HuH-7.5 (cell line): Measurements from ENCODE around the gene RAF1.

ENCODE experiments used
- DNase-seq: peaks from one replicate; pipeline ENCODE4 v3.0.0; 2011; ENCODE audit warnings: low spot score

The RAF1 gene

GRCh38 chr3:12591456-12591855 is 72.5 kb downstream of the RAF1 start:
- DNase-seq = no peak

GRCh38 chr3:12590096-12590495 is 73.8 kb downstream of the RAF1 start:
- no peak for DNase-seq

GRCh38 chr3:12588039-12589009 is 75.6 kb downstream of the RAF1 start:
- DNase-seq = no peak

DNA sequence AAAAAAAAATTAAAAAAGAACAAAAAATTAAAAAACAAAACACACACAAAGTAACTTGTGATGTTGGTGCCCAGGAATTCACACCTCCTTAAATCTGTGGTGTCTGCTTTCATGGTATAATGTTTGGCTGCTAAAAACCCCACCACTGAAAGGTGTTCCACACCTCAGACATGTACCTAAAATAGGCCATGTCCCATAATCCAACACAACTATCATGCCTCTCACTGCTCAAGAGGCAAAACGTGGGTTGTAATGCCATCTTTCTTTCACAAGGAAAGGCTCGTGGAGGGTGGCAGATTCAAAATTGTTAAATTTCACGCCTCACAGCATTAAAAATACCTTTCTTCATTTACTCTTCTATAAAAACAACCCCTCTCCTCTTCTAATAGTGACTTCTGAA is 77.5 kb downstream of the RAF1 start:
- no peak for DNase-seq

GRCh38 chr3:12585970-12586369 is 77.9 kb downstream of the RAF1 start:
- DNase-seq = no peak

GRCh38 chr3:12585181-12585580 is 78.7 kb downstream of the RAF1 start:
- DNase-seq = no peak

- DNase-seq = no peak
Observed at GRCh38 chr3:12584083-12584482, 79.8 kb downstream of the RAF1 start.

DNA sequence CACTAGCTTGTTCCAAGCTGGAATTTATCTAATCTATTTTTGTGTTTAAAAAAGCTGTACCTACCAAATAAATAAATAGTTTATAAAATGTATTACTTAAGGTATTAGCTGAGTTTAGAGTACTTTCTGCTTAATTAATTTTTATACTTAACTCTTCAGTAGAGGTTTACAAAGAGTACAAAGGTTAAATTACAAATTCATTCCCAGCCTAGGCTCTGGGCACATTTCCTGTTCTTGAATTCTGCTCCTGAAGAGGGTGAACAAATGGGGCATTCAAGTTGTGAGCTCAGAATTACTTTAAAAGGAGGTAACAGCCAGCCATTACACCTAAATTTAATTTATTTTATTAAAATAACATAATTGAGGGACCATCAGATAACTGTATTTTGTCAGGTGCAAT is 80.6 kb downstream of the RAF1 start:
- DNase-seq = no peak

DNA sequence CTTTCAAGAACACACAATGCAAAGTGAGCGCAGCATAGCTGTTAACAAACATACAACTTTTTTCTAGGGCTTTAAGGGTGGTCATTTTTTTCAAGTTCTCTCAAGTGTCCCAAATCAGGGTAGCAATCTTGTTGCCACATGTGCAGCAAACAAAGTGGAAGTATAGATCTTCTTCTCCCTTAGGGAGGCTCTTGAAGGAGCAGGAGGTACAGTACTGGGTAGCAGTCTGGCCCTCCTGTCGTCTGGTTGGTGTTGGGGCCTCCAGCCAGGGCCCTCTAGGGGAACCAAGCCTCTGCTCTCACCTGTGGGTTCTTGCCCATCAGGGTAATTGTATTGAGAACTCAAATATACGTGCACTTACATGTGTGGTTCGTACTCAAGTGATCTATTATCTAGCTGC is 81.2 kb downstream of the RAF1 start:
- no peak for DNase-seq

- DNase-seq = no peak
Observed at GRCh38 chr3:12579905-12580304, 84.0 kb downstream of the RAF1 start.

DNA sequence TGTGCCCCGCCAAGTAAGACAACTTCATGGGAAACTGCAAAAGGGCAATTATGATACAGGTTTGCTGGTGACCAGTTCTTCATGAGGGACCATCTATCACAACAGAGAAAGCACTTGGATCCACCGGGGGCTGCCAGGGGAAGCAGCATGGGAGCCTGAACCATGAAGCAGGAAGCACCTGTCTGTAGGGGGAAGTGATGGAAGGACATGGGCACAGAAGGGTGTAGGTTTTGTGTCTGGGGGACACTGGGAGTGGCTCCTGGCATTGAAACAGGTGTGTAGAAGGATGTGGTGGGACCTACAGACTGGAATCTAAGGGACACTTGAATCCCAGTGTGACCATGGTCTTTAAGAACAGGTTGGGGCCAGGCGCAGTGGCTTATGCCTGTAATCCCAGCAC is 84.5 kb downstream of the RAF1 start:
- DNase-seq = no peak

- DNase-seq = no peak
Observed at GRCh38 chr3:12578742-12579141, 85.2 kb downstream of the RAF1 start.

DNA sequence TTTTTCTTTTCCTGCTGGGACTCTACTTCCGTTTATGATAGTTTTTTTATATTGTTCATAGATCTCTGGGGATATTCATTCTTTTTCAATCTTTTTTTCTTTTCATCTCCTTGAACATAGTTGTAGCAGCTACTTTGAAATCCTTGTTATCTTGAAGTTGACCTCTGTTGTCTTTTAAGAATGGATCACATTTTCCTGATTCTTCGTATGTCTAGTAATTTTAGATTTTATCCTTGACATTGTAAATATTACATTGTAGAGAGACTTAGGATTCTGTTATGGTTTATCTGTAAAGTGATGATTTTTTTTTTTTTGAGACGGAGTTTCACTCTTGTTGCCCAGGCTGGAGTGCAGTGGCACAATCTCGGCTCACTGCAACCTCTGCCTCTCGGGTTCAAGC is 86.5 kb downstream of the RAF1 start:
- no peak for DNase-seq

GRCh38 chr3:12574661-12575060 is 89.3 kb downstream of the RAF1 start:
- DNase-seq = no peak

DNA sequence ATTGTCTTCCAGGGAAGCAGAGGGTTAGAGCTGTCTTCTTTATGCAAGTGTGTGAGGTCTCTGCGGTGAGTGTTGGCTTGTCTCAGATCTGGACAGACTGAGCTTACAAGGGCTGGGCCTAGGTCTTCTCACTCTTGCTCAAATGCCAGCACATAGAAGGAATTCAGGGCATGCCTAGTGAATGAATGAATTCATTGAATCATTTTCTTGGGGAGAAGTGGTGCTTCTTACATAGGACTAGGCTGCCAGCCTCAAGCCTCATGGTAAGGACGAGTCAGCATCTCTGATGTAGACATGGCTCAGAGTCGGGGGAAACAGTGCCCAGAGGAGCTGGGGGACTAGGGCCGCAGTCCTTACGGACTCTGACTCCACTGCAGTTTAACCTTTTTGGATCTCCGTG is 89.8 kb downstream of the RAF1 start:
- DNase-seq = no peak

- no peak for DNase-seq
Observed at GRCh38 chr3:12571986-12572385, 91.9 kb downstream of the RAF1 start.

DNA sequence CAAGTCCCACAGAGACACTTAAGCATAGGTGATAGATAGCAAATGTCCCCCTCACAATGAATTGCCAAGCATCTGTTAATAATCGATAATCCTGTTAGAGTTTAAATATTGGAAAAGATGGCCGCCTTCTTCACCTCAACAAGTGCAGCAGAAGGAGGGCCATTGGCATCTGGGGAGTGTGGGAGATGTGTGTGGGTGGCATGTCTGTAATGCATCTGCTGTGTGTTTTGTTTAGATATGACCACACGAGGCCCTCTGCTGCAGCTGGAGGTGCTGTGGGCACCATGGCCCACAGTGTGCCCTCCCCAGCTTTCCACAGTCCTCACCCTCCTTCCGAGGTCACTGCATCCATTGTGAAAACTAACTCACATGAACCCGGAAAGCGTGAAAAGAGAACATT is 94.1 kb downstream of the RAF1 start:
- no peak for DNase-seq

GRCh38 chr3:12568747-12569146 is 95.2 kb downstream of the RAF1 start:
- DNase-seq = no peak

- no peak for DNase-seq
Observed at GRCh38 chr3:12566976-12567375, 96.9 kb downstream of the RAF1 start.

GRCh38 chr3:12562451-12562850 is 101.5 kb downstream of the RAF1 start:
- no peak for DNase-seq

- DNase-seq = no peak
Observed at GRCh38 chr3:12561397-12561796, 102.5 kb downstream of the RAF1 start.

- no peak for DNase-seq
Observed at GRCh38 chr3:12560505-12561190, 103.3 kb downstream of the RAF1 start.

GRCh38 chr3:12559520-12559919 is 104.4 kb downstream of the RAF1 start:
- DNase-seq = no peak
